ENCODE data around the gene SGMS1. TPM values are rescaled to one million over a fixed set of nuclear protein-coding genes. Genes with fewer than 3 reads are reported as not detected.

The SGMS1 gene
- total RNA-seq, 2 donors from 2014 or later = 67.0 to 68.2 TPM

- Histone ChIP-seq H3K27me3 (replicated peaks; ENCODE audit: insufficient read depth) (no peaks in the 10 kb centered on the region), H3K9me3 (no peaks in the 10 kb centered on the region), H3K27ac (no peak overlapping the region), H3K36me3 (no peaks in the 10 kb centered on the region), H3K4me3 (no peak overlapping the region), H3K4me1 (replicated peaks) (peaks cover 11% of the 10 kb centered on the region)
- intact Hi-C loops (cut with DNase I) = no loop called here
- DNase-seq (ENCODE audit: low spot score) = no peak
- no peak for TF ChIP-seq POLR2AphosphoS5 (IDR thresholded peaks at IDR 0.05)
- TF ChIP-seq CTCF (IDR thresholded peaks at IDR 0.05) = no peak
- no peak for TF ChIP-seq POLR2A (IDR thresholded peaks at IDR 0.05)
- 95% methylated on average over 1 of the region's 1 CpG for WGBS
Observed at GRCh38 chr10:50467209-50467608, 156.5 kb downstream of the SGMS1 start.

GRCh38 chr10:50464004-50464409 lies 159.7 kb downstream of the SGMS1 start:
- DNase-seq (ENCODE audit: low spot score) = no peak
- 78% methylated on average over 1 of the region's 1 CpG for WGBS

GRCh38 chr10:50461834-50462233 lies 161.9 kb downstream of the SGMS1 start:
- DNase-seq (ENCODE audit: low spot score) = no peak
- Histone ChIP-seq H3K27ac (no peak overlapping the region), H3K4me1 (replicated peaks) (no peaks in the 10 kb centered on the region), H3K9me3 (no peaks in the 10 kb centered on the region), H3K4me3 (no peak overlapping the region), H3K36me3 (peaks cover 0 to 3% of the 10 kb centered on the region in 2 donors), H3K27me3 (replicated peaks; ENCODE audit: insufficient read depth) (no peaks in the 10 kb centered on the region)
- WGBS = 57% methylated on average over 3 of the region's 3 CpGs
- intact Hi-C loops (cut with DNase I) = no loop called here
- TF ChIP-seq CTCF (IDR thresholded peaks at IDR 0.05) (no peak), POLR2A (IDR thresholded peaks at IDR 0.05) (no peak), POLR2AphosphoS5 (IDR thresholded peaks at IDR 0.05) (no peak)

More at GRCh38 chr10:50464004-50464409, 159.7 kb downstream of the SGMS1 start:
- no peaks in the 10 kb centered on the region for H3K4me1 ChIP-seq (replicated peaks)
- peaks cover 0 to 3% of the 10 kb centered on the region in 2 donors for H3K36me3 ChIP-seq
- intact Hi-C loops (cut with DNase I) = no loop called here
- H3K27ac ChIP-seq = no peak overlapping the region
- TF ChIP-seq POLR2AphosphoS5 (IDR thresholded peaks at IDR 0.05) = no peak
- no peak overlapping the region for H3K4me3 ChIP-seq
- H3K9me3 ChIP-seq = no peaks in the 10 kb centered on the region
- H3K27me3 ChIP-seq (replicated peaks; ENCODE audit: insufficient read depth) = no peaks in the 10 kb centered on the region

- Histone ChIP-seq H3K27ac (no peak overlapping the region), H3K9me3 (no peaks in the 10 kb centered on the region), H3K4me1 (replicated peaks) (no peaks in the 10 kb centered on the region), H3K4me3 (no peak overlapping the region), H3K27me3 (replicated peaks; ENCODE audit: insufficient read depth) (no peaks in the 10 kb centered on the region), H3K36me3 (peaks cover 0 to 3% of the 10 kb centered on the region in 2 donors)
- TF ChIP-seq POLR2AphosphoS5 (IDR thresholded peaks at IDR 0.05) = no peak
- TF ChIP-seq CTCF (IDR thresholded peaks at IDR 0.05) = no peak
- no peak for TF ChIP-seq POLR2A (IDR thresholded peaks at IDR 0.05)
- 90% methylated on average over 1 of the region's 1 CpG for WGBS
- intact Hi-C loops (cut with DNase I) = no loop called here
- DNase-seq (ENCODE audit: low spot score) = no peak
Observed at GRCh38 chr10:50461123-50461522, 162.6 kb downstream of the SGMS1 start.

- Histone ChIP-seq H3K4me3 (no peak overlapping the region), H3K36me3 (peaks cover 0 to 3% of the 10 kb centered on the region in 2 donors), H3K9me3 (no peaks in the 10 kb centered on the region), H3K27ac (no peak overlapping the region), H3K27me3 (replicated peaks; ENCODE audit: insufficient read depth) (no peaks in the 10 kb centered on the region), H3K4me1 (replicated peaks) (no peaks in the 10 kb centered on the region)
- intact Hi-C loops (cut with DNase I) = no loop called here
- TF ChIP-seq CTCF (IDR thresholded peaks at IDR 0.05) (no peak), POLR2AphosphoS5 (IDR thresholded peaks at IDR 0.05) (no peak), POLR2A (IDR thresholded peaks at IDR 0.05) (no peak)
- no peak for DNase-seq (ENCODE audit: low spot score)
- 98% methylated on average over 2 of the region's 2 CpGs for WGBS
Observed at GRCh38 chr10:50456719-50457118, 167.0 kb downstream of the SGMS1 start.

Data from prostate gland (tissue), 2 donors.